ENCODE data around the gene ZNF638. TPM values are rescaled to one million over a fixed set of nuclear protein-coding genes. Genes with fewer than 3 reads are reported as not detected.

The ZNF638 gene
- total and polyA plus RNA-seq, 10 of the 15 experiments (the other 5 are each of a cell fraction or from before 2014, with no cell fraction given) = 37.6 to 133 (median 64.5) TPM

DNA sequence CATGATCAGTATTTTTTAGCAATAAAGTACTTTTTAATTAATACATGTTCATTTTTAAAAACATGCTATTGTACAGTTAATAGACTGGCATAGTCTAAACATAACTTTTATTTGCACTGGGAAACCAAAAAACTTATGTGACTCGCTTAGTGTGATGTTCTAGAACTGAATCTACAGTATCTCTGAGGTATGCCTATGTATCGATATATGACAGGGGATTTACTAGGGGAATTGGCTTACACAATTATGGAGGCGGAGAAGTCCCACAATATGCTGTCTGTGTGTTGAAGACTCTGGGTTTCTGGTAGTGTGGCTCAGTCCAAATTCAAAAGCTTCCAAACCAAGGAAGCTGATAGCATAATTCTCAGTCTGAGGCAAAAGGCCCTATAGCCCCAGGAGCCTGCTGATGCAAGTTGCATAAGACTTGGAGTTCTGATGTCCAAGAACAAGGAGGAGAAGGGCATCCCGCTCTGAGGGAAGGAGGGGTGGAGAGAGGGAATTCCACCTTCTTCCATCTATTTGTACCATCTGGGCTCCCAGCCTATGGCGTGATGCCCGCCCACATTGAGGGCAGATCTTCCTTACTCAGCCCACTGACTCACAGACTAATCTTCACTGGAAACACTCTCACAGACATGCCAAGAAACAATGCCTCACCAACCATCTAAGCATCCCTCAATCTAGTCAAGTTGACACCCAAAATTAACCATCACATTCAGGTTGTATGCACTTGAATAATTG, 27.5 kb downstream of the ZNF638 start:
- Histone ChIP-seq H3K4me3 (no peak overlapping the region), H3K4me2 (ENCODE audit: control insufficient read depth, insufficient read depth) (no peak overlapping the region), H3K79me2 (ENCODE audit: control insufficient read depth, insufficient read depth, low read length) (peaks cover 13% of the 10 kb centered on the region), H2AFZ (ENCODE audit: control insufficient read depth, low read depth, low read length) (no peak overlapping the region), H3K9me3 (replicated peaks; ENCODE audit: control insufficient read depth, insufficient read depth, low read length) (no peaks in the 10 kb centered on the region), H3K4me1 (ENCODE audit: control insufficient read depth, insufficient read depth, low read length) (no peaks in the 10 kb centered on the region), H3K9ac (ENCODE audit: control insufficient read depth, insufficient read depth, low read length) (no peak overlapping the region), H4K20me1 (ENCODE audit: control insufficient read depth, insufficient read depth) (no peaks in the 10 kb centered on the region), H3K27me3 (replicated peaks in 1 of 2; ENCODE audit: control insufficient read depth in 2 of 2, insufficient read depth in 2 of 2, low read length in 1 of 2) (no peaks in the 10 kb centered on the region), H3K27ac (ENCODE audit: control insufficient read depth, insufficient read depth) (no peak overlapping the region), H3K36me3 (ENCODE audit: control insufficient read depth in 2 of 2, insufficient read depth in 2 of 2, low read length in 1 of 2) (peaks cover 3 to 21% of the 10 kb centered on the region in 2 experiments)
- no TSS peak for BruUV-seq (replicated peaks)
- intact Hi-C loops (cut with micrococcal nuclease; ENCODE audit: unreplicated experiment) (no loop called here), in situ Hi-C loops (cut with MboI) (no loop called here)
- WGBS (ENCODE audit: insufficient coverage, insufficient replicate concordance, low lambda C conversion rate, missing lambda C conversion rate) = 98% methylated on average over 6 of the region's 6 CpGs
- FAIRE-seq (no peak), DNase-seq (ENCODE audit: low read depth, low spot score) (no peak), ATAC-seq (no peak)
- ChIA-PET SMC1A (ENCODE audit: uncharacterized antibody, unreplicated experiment) (no interaction called here), POLR2A (no interaction called here), RAD21 (ENCODE audit: unreplicated experiment) (no interaction called here), CTCF (no interaction called here)
- TF ChIP-seq MEF2A (IDR thresholded peaks at IDR 0.05; ENCODE audit: insufficient read depth, low read depth, low read length) (no peak), NR2C2 (IDR thresholded peaks at IDR 0.05; ENCODE audit: borderline replicate concordance, control insufficient read depth, insufficient read length, low read depth) (no peak), ZNF384 (IDR thresholded peaks at IDR 0.05; ENCODE audit: borderline replicate concordance, low read depth, low read length) (no peak), SREBF2 (IDR thresholded peaks at IDR 0.05; ENCODE audit: low read length) (no peak), WRNIP1 (IDR thresholded peaks at IDR 0.05; ENCODE audit: borderline replicate concordance, low read depth, low read length) (no peak), IRF4 (IDR thresholded peaks at IDR 0.05; ENCODE audit: low read depth, low read length) (no peak), ATF7 (IDR thresholded peaks at IDR 0.05; ENCODE audit: low read depth) (no peak), ZSCAN29 (IDR thresholded peaks at IDR 0.05) (no peak), KDM1A (IDR thresholded peaks at IDR 0.05; ENCODE audit: borderline replicate concordance) (no peak)
- TF ChIP-seq, protein P1, sequence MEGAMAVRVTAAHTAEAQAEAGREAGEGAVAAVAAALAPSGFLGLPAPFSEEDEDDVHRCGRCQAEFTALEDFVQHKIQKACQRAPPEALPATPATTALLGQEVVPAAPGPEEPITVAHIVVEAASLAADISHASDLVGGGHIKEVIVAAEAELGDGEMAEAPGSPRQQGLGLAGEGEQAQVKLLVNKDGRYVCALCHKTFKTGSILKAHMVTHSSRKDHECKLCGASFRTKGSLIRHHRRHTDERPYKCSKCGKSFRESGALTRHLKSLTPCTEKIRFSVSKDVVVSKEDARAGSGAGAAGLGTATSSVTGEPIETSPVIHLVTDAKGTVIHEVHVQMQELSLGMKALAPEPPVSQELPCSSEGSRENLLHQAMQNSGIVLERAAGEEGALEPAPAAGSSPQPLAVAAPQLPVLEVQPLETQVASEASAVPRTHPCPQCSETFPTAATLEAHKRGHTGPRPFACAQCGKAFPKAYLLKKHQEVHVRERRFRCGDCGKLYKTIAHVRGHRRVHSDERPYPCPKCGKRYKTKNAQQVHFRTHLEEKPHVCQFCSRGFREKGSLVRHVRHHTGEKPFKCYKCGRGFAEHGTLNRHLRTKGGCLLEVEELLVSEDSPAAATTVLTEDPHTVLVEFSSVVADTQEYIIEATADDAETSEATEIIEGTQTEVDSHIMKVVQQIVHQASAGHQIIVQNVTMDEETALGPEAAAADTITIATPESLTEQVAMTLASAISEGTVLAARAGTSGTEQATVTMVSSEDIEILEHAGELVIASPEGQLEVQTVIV (IDR thresholded peaks at IDR 0.05; ENCODE audit: borderline replicate concordance, partially characterized antibody) = no peak
- TF ChIP-seq, protein P2, sequence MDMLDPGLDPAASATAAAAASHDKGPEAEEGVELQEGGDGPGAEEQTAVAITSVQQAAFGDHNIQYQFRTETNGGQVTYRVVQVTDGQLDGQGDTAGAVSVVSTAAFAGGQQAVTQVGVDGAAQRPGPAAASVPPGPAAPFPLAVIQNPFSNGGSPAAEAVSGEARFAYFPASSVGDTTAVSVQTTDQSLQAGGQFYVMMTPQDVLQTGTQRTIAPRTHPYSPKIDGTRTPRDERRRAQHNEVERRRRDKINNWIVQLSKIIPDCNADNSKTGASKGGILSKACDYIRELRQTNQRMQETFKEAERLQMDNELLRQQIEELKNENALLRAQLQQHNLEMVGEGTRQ (IDR thresholded peaks at IDR 0.05; ENCODE audit: borderline replicate concordance, low read depth, low read length) = no peak

Data from GM12878 (cell line).